K562 (cell line): ENCODE results near the gene PDE4A. TPM values are rescaled to one million over a fixed set of nuclear protein-coding genes. Genes with fewer than 3 reads are reported as not detected.

Experiments
- ATAC-seq: fragments of 200-7000 bp; cut with Tn5 transposase; 3 replicates; pipeline ENCODE4 v1.9.1; 2020; ENCODE audit warnings: moderate library complexity
- BruUV-seq: library from RNA; stranded (reverse); fragments of 400-500 nt; replicated peaks from 2 replicates; lab custom pipeline; 2021; lab: Mats Ljungman, UMichigan
- CTCF ChIA-PET: fragments of 300-600 bp; formaldehyde crosslinking; extraction: SDS; loops from one replicate; lab custom pipeline; 2021; ENCODE audit warnings: low intra/inter-chr PET ratio; lab: Yijun Ruan, JAX
- POLR2A ChIA-PET: fragments of 300-600, 350-650 bp; sonication (Branson Sonifier 250); formaldehyde crosslinking; extraction: SDS; loops from one replicate; lab custom pipeline; 2021; ENCODE audit warnings: antibody characterized with exemption, inconsistent platforms; lab: Yijun Ruan, JAX
- DNase-seq, 4 experiments: peaks; one replicate each; pipeline versions ENCODE4 v3.0.0 to v3.0.0-alpha.2; 2011 to 2018; ENCODE audit warnings: low spot score in 3 of 4, mixed read lengths in 3 of 4; ENCODE audit errors: extremely low read depth in 1 of 4
- FAIRE-seq: peaks from 2 replicates; lab custom pipeline; 2011; peaks lifted over from hg19 to GRCh38; lab: Jason Lieb, UNC
- H2AFZ ChIP-seq: 2 replicates; pipeline ENCODE4 v1.6.0; 2011; ENCODE audit warnings: low read depth, low read length, control low read depth, inconsistent platforms
- H3K27ac ChIP-seq: fragments of 200-600 bp; 3 replicates; pipeline ENCODE4 v1.8.0; 2011; ENCODE audit warnings: low read depth, mild to moderate bottlenecking, control low read depth, inconsistent platforms, low read length, moderate library complexity, mixed read lengths; ENCODE audit errors: extremely low read depth
- H3K27me3 ChIP-seq, 2 experiments: fragments of 300-600 bp in 1 of 2; 2 replicates in 1 of 2; 3 replicates in 1 of 2; pipeline versions ENCODE4 v1.6.0 to v1.8.0; 2011; ENCODE audit warnings: inconsistent platforms in 2 of 2, low read length in 2 of 2, mild to moderate bottlenecking in 1 of 2, mixed read lengths in 1 of 2, moderate library complexity in 1 of 2; ENCODE audit not compliant: control insufficient read depth in 2 of 2, insufficient read depth in 2 of 2
- H3K36me3 ChIP-seq: fragments of 300-600 bp; 3 replicates; pipeline ENCODE4 v1.8.0; 2011; ENCODE audit warnings: mild to moderate bottlenecking, low read length, inconsistent platforms; ENCODE audit not compliant: control insufficient read depth, insufficient read depth
- H3K4me1 ChIP-seq, 2 experiments: fragments of 200-600 bp in 1 of 2; replicated peaks in 1 of 2; 2 replicates in 1 of 2; 3 replicates in 1 of 2; pipeline versions ENCODE4 v1.5.1 to v1.8.0; 2011; ENCODE audit warnings: inconsistent platforms in 2 of 2, low read length in 2 of 2, mild to moderate bottlenecking in 1 of 2, mixed read lengths in 1 of 2, moderate library complexity in 1 of 2; ENCODE audit not compliant: control insufficient read depth in 2 of 2, insufficient read depth in 2 of 2
- H3K4me2 ChIP-seq: 2 replicates; pipeline ENCODE4 v1.6.1; 2011; ENCODE audit warnings: low read length, control low read depth, inconsistent platforms, mixed read lengths; ENCODE audit not compliant: insufficient read depth
- H3K4me3 ChIP-seq: fragments of 200-600 bp; sonication (generic), shearing (Covaris generic); 2 replicates; pipeline ENCODE4 v1.5.1; 2016; ENCODE audit warnings: control low read depth, inconsistent platforms
- H3K79me2 ChIP-seq: fragments of 200-600 bp; 3 replicates; pipeline ENCODE4 v1.8.0; 2011; ENCODE audit warnings: low read length, inconsistent platforms; ENCODE audit not compliant: control insufficient read depth, insufficient read depth
- H3K9ac ChIP-seq, 2 experiments: 2 replicates each; pipeline versions ENCODE4 v1.6.0 to v1.6.1; 2011; ENCODE audit warnings: low read depth in 2 of 2, low read length in 2 of 2, control low read depth in 1 of 2, inconsistent platforms in 1 of 2, mild to moderate bottlenecking in 1 of 2, mixed read lengths in 1 of 2; ENCODE audit not compliant: insufficient read depth in 1 of 2
- H3K9me1 ChIP-seq: one replicate; pipeline ENCODE4 v1.6.0; 2011; ENCODE audit warnings: inconsistent platforms, mild to moderate bottlenecking, low read length, moderate library complexity; ENCODE audit not compliant: control insufficient read depth, insufficient read depth
- H3K9me3 ChIP-seq: replicated peaks from 2 replicates; pipeline ENCODE4 v1.5.1; 2011; ENCODE audit warnings: low read depth, low read length, inconsistent platforms; ENCODE audit not compliant: control insufficient read depth, insufficient read depth
- H4K20me1 ChIP-seq: replicated peaks from 2 replicates; pipeline ENCODE4 v1.6.1; 2011; ENCODE audit warnings: low read length, inconsistent platforms, mixed read lengths; ENCODE audit not compliant: control insufficient read depth, insufficient read depth
- BMI1 ChIP-seq: fragments of 150-350 bp; IDR thresholded peaks from 2 replicates; pipeline ENCODE4 v1.6.1; 2014; ENCODE audit warnings: low read length
- DNMT1 ChIP-seq: fragments of 450-650 bp; IDR thresholded peaks from 2 replicates; pipeline ENCODE4 v1.6.1; 2016; ENCODE audit warnings: antibody characterized with exemption, mild to moderate bottlenecking
- FOXK2 ChIP-seq, 2 experiments: fragments of 450-650 bp; IDR thresholded peaks in 1 of 2; conservative IDR thresholded peaks in 1 of 2; 2 replicates each; pipeline ENCODE4 v1.6.1; 2016; ENCODE audit warnings: low read depth in 2 of 2, mild to moderate bottlenecking in 1 of 2
- MCM3 ChIP-seq: fragments of 450-650 bp; IDR thresholded peaks from 2 replicates; pipeline ENCODE4 v1.6.1; 2016
- OTX1 ChIP-seq: fragments of 450-650 bp; formaldehyde crosslinking; IDR thresholded peaks from 2 replicates; pipeline ENCODE4 v1.4.0; 2022; ENCODE audit warnings: mild to moderate bottlenecking
- SETDB1 ChIP-seq: IDR thresholded peaks from one replicate; pipeline ENCODE4 v1.6.1; 2012; ENCODE audit warnings: low read length, control low read depth, inconsistent platforms
- SMAD1 ChIP-seq: fragments of 150-350 bp; IDR thresholded peaks from 2 replicates; pipeline ENCODE4 v1.6.1; 2014; ENCODE audit warnings: low read length, low read depth; ENCODE audit not compliant: partially characterized antibody
- SMARCA5 ChIP-seq: fragments of 450-650 bp; IDR thresholded peaks from 2 replicates; pipeline ENCODE4 v1.6.1; 2016
- SNRNP70 ChIP-seq: fragments of 200-400 bp; formaldehyde crosslinking; optimal IDR thresholded peaks from 2 replicates; pipeline ENCODE3; 2017; ENCODE audit warnings: low read depth, low read length
- SOX6 ChIP-seq: fragments of 450-650 bp; IDR thresholded peaks from 2 replicates; pipeline ENCODE4 v1.6.1; 2014; ENCODE audit warnings: mild to moderate bottlenecking
- TAF9B ChIP-seq: fragments of 450-650 bp; IDR thresholded peaks from 2 replicates; pipeline ENCODE4 v1.6.1; 2018; ENCODE audit warnings: mild to moderate bottlenecking; ENCODE audit not compliant: partially characterized antibody
- ZFPM2 ChIP-seq: fragments of 250-450 bp; sonication (Bioruptor Pico); IDR thresholded peaks from 2 replicates; pipeline ENCODE4 v1.5.1; 2022; ENCODE audit warnings: mild to moderate bottlenecking
- ZNF121 ChIP-seq: sonication (generic); formaldehyde crosslinking; conservative IDR thresholded peaks from 2 replicates; pipeline ENCODE4 v1.8.0; 2022; ENCODE audit warnings: missing genetic modification reagents
- ZNF175 ChIP-seq: fragments of 200-800 bp; sonication (Bioruptor generic); IDR thresholded peaks from 2 replicates; pipeline ENCODE4 v1.6.1; 2016; ENCODE audit warnings: low read depth, mild to moderate bottlenecking, missing genetic modification characterization, missing compliant biosample characterization
- ZNF232 ChIP-seq: sonication (generic); formaldehyde crosslinking; IDR thresholded peaks from 2 replicates; pipeline ENCODE4 v1.8.0; 2022; ENCODE audit warnings: mild to moderate bottlenecking, missing genetic modification reagents
- ZNF695 ChIP-seq: fragments of 450-650 bp; formaldehyde crosslinking; IDR thresholded peaks from 2 replicates; pipeline ENCODE4 v1.4.0; 2020; ENCODE audit warnings: mild to moderate bottlenecking, moderate library complexity
- ZSCAN29 ChIP-seq: fragments of 450-650 bp; IDR thresholded peaks from 2 replicates; pipeline ENCODE4 v1.6.1; 2017
- WGBS: fragments of 100-300 bp; shearing (Covaris generic); methylation state at CpG from one replicate; pipeline ENCODE4 v1.1.6; 2016; ENCODE audit warnings: low coverage, mixed read lengths; ENCODE audit not compliant: insufficient coverage; ENCODE audit errors: missing lambda C conversion rate; 5-methylcytosine and 5-hydroxymethylcytosine counted together
- in situ Hi-C: fragments of 300-500 bp; cut with MboI; formaldehyde crosslinking; loops from 4 replicates; pipeline ENCODE4 v1.15.0; 2018; ENCODE audit warnings: inconsistent platforms, mixed read lengths
- intact Hi-C: fragments of 100-400 bp; cut with micrococcal nuclease; formaldehyde crosslinking; loops from 2 replicates; pipeline ENCODE4 v1.14.2; 2022
- polyA plus RNA-seq, 8 experiments: library from polyadenylated mRNA; depleted of rRNA in 4 of 8; stranded (reverse) in 5 of 8; unstranded in 3 of 8; fragments of >200 nt; fragmentation: Nextera tagmentation in 2 of 8; fragmentation: Illumina TruSeq in 1 of 8; extraction: Ambion mirVana in 2 of 8; extraction: Trizol in 1 of 8; gene quantifications; 2 replicates each; pipeline versions ENCODE4 v1.2.1 to v1.2.3, GENCODE V29; 2011 to 2014; ENCODE audit warnings: inconsistent platforms in 1 of 8, missing spikeins in 1 of 8
- total RNA-seq, 7 experiments: library from RNA; depleted of rRNA in 6 of 7; stranded (reverse); fragments of >200 nt in 6 of 7; fragmentation: Illumina TruSeq in 2 of 7; extraction: Trizol in 2 of 7; gene quantifications; 2 replicates each; pipeline versions ENCODE4 v1.2.1 to v1.2.3, GENCODE V29; 2011 to 2021; ENCODE audit warnings: low replicate concordance in 1 of 7
- TF ChIP-seq, protein P1 (sequence below): sonication (generic); formaldehyde crosslinking; IDR thresholded peaks from 2 replicates; pipeline ENCODE4 v1.9.0; 2022; ENCODE audit warnings: mild to moderate bottlenecking, missing genetic modification reagents
- TF ChIP-seq, protein P2 (sequence below): fragments of 250-450 bp; sonication (Bioruptor Pico); IDR thresholded peaks from 2 replicates; pipeline ENCODE4 v1.5.0; 2020; ENCODE audit warnings: mild to moderate bottlenecking
- TF ChIP-seq, protein P3 (sequence below): fragments of 250-450 bp; sonication (Bioruptor Pico); IDR thresholded peaks from 2 replicates; pipeline ENCODE4 v1.9.0; 2021; ENCODE audit warnings: mild to moderate bottlenecking
- TF ChIP-seq, protein P4 (sequence below), 2 experiments: fragments of 450-650 bp; conservative IDR thresholded peaks; 2 replicates each; pipeline ENCODE4 v1.6.1; 2017; ENCODE audit warnings: mild to moderate bottlenecking in 2 of 2, moderate library complexity in 2 of 2

Gene PDE4A
- total and polyA plus RNA-seq, 9 of the 15 experiments (the other 6 are each of a cell fraction or from before 2014, with no cell fraction given): 0.66 to 26.9 (median 4.6) TPM

DNA sequence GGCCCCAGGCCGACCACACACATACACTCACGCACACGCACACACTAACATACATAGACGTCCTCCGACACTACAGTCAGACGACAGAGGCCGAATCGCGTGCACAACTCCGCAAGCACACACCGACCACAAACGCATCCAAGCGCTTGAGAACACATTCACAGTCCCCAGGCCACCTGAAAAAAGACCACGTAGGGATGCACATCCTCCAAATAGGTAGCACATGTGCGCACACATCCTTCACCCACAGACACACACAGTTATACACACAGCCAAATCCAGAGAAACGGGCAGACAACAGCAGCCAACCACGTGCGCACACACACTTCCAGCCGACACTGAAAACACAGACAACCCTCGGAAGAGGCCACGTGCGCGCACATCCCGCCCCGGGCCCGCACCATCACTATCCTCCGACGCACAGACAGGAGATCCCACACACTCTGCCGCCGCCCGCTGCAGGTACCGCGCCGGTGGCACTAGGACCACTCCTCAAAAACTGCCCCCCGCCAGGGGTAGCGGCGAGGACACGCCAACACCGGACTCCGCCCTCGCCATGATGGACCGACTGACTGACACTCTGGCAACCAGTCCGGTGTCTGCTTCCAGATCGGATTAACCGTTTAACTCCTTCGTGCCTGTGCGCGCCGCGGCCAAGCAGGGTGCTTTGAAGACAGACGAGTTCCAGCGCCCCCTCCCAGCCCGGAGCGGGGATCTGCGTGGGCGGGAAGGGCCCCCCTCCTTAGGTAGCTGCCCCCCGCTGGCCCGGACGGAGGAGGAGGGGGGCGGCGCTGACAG is 493 bp upstream of the PDE4A start:
- Histone ChIP-seq H3K79me2 (peaks cover 72% of the 10 kb centered on the region), H4K20me1 (peaks cover 13% of the 10 kb centered on the region), H3K9me1 (no peaks in the 10 kb centered on the region), H2AFZ (peak overlapping the region; percentile 86), H3K36me3 (no peaks in the 10 kb centered on the region; the same call in 2 of the 3 replicates), H3K4me3 (peak overlapping the region; percentile 75), H3K9ac (peak overlapping the region; percentile 87 to 92), H3K27ac (peak overlapping the region; percentile 95), H3K4me2 (peak overlapping the region; percentile 100), H3K27me3 (no peaks in the 10 kb centered on the region), H3K9me3 (no peaks in the 10 kb centered on the region), H3K4me1 (peaks cover 46 to 81% of the 10 kb centered on the region in 2 experiments; a peak in 4 of 5 replicates)
- DNase-seq (peak; percentile 91 to 97 (median 94)), FAIRE-seq (peak; percentile 84), ATAC-seq (peak; percentile 25)
- in situ Hi-C loops (no loop called here), intact Hi-C loops (loop anchor here (2.0 to 5.0 kb wide), 2 partner anchors 13 to 57 kb away; no protein-coding TSS in a partner anchor)
- CTCF ChIA-PET: interaction anchor here (2.3 kb wide), 1 partner anchor 16 kb away, joined by 8 read pairs; no protein-coding TSS in a partner anchor
- WGBS: under 1% methylated on average over 56 of the region's 61 CpGs
- BruUV-seq: no TSS peak
- POLR2A ChIA-PET: interaction anchor here (1.7 kb wide), 1 partner anchor 130 kb away, joined by 4 read pairs; the partner anchor contains the start of gene ICAM5
- TF ChIP-seq, protein P1, sequence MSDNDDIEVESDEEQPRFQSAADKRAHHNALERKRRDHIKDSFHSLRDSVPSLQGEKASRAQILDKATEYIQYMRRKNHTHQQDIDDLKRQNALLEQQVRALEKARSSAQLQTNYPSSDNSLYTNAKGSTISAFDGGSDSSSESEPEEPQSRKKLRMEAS: peak; percentile 100
- TF ChIP-seq SMAD1 (no peak), MCM3 (no peak), SOX6 (no peak), ZSCAN29 (no peak; the same call in 1 of the 2 replicates), ZNF121 (CRISPR knock-in tag) (no peak), BMI1 (no peak), DNMT1 (peak; percentile 92; the same call in 1 of the 2 replicates), OTX1 (CRISPR knock-in tag) (no peak), TAF9B (peak; percentile 55), ZFPM2 (CRISPR knock-in tag) (no peak), SMARCA5 (peak; percentile 73; the same call in 1 of the 2 replicates), SNRNP70 (no peak), FOXK2 (conservative IDR thresholded peaks at IDR 0.05 in 1 of 2, IDR thresholded peaks at IDR 0.05 in 1 of 2; ENCODE audit: low read depth in 2 of 2) (peak; percentile 96 to 98), ZNF232 (no peak; the same call in 1 of the 2 replicates), SETDB1 (no peak), ZNF695 (CRISPR knock-in tag) (0 out of 2 replicates have a peak, but pooled peaks have one; percentile 8), ZNF175 (CRISPR knock-in tag) (no peak)
- TF ChIP-seq, protein P2, sequence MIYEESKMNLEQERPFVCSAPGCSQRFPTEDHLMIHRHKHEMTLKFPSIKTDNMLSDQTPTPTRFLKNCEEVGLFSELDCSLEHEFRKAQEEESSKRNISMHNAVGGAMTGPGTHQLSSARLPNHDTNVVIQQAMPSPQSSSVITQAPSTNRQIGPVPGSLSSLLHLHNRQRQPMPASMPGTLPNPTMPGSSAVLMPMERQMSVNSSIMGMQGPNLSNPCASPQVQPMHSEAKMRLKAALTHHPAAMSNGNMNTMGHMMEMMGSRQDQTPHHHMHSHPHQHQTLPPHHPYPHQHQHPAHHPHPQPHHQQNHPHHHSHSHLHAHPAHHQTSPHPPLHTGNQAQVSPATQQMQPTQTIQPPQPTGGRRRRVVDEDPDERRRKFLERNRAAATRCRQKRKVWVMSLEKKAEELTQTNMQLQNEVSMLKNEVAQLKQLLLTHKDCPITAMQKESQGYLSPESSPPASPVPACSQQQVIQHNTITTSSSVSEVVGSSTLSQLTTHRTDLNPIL: no peak
- TF ChIP-seq, protein P3, sequence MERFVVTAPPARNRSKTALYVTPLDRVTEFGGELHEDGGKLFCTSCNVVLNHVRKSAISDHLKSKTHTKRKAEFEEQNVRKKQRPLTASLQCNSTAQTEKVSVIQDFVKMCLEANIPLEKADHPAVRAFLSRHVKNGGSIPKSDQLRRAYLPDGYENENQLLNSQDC (CRISPR knock-in tag): no peak
- TF ChIP-seq, protein P4, sequence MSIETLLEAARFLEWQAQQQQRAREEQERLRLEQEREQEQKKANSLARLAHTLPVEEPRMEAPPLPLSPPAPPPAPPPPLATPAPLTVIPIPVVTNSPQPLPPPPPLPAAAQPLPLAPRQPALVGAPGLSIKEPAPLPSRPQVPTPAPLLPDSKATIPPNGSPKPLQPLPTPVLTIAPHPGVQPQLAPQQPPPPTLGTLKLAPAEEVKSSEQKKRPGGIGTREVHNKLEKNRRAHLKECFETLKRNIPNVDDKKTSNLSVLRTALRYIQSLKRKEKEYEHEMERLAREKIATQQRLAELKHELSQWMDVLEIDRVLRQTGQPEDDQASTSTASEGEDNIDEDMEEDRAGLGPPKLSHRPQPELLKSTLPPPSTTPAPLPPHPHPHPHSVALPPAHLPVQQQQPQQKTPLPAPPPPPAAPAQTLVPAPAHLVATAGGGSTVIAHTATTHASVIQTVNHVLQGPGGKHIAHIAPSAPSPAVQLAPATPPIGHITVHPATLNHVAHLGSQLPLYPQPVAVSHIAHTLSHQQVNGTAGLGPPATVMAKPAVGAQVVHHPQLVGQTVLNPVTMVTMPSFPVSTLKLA (conservative IDR thresholded peaks at IDR 0.05): peak; percentile 100
